Measurements from ENCODE around the gene CFAP99.
A peak's percentile ranks its signal among the peaks of the same experiment; 100 is the strongest.

Gene CFAP99

GRCh38 chr4:2478229-2478628 is 59.5 kb downstream of the CFAP99 start:
- no peak for DNase-seq

DNA sequence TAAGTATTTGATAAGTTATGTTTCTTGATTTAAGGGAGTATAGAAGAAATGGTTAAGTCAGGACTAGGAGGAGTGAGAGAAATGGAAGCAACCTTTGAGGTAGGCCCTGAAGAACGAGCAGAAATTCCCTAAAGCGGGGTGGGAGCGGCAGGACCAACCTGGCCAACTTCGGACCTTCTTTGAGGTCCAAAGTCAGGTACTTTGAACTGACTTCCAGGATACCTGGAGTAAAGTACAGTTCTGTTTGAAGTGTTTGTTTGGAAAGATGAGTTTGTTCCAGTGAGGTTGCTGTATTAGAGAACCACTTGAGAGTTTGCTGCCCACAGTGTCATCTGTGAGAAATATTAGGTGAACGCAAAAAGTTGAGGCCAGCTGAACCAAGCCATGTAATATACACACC is 61.9 kb downstream of the CFAP99 start:
- DNase-seq, result no peak

- no peak for DNase-seq
Observed at GRCh38 chr4:2482192-2482591, 63.4 kb downstream of the CFAP99 start.

DNA sequence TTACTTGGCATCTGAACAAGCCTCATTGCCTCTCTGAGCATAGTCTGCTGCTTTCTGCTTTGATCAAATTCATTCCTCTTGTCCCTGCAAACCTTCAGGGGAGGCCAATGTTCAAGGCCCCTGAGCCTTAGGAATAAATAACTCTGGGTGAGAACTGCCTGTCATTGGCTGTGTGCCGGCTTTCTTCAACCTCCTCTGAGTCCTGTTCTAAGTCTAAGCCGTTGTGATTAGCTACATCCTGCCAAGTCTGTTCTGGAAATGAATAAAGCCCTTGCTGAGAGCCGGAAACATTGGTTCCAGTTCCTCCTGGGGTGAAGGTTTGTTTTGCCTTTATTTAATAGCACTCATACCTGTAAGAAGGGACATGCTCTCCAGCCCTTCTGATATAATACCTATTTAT is 63.9 kb downstream of the CFAP99 start:
- DNase-seq, result no peak

GRCh38 chr4:2483237-2483636 is 64.5 kb downstream of the CFAP99 start:
- DNase-seq, result no peak

- no peak for DNase-seq
Observed at GRCh38 chr4:2484185-2484584, 65.4 kb downstream of the CFAP99 start.

- DNase-seq, result peak; percentile 77
Observed at GRCh38 chr4:2484993-2485392, 66.2 kb downstream of the CFAP99 start.

GRCh38 chr4:2485956-2486355 is 67.2 kb downstream of the CFAP99 start:
- no peak for DNase-seq

- no peak for DNase-seq
Observed at GRCh38 chr4:2486981-2487380, 68.2 kb downstream of the CFAP99 start.

- DNase-seq, result no peak
Observed at GRCh38 chr4:2487632-2488031, 68.9 kb downstream of the CFAP99 start.

GRCh38 chr4:2489081-2489805 is 70.5 kb downstream of the CFAP99 start:
- no peak for DNase-seq

GRCh38 chr4:2489841-2490552 is 71.2 kb downstream of the CFAP99 start:
- DNase-seq, result no peak

- no peak for DNase-seq
Observed at GRCh38 chr4:2492970-2493369, 74.2 kb downstream of the CFAP99 start.

- no peak for DNase-seq
Observed at GRCh38 chr4:2494992-2495391, 76.2 kb downstream of the CFAP99 start.

DNA sequence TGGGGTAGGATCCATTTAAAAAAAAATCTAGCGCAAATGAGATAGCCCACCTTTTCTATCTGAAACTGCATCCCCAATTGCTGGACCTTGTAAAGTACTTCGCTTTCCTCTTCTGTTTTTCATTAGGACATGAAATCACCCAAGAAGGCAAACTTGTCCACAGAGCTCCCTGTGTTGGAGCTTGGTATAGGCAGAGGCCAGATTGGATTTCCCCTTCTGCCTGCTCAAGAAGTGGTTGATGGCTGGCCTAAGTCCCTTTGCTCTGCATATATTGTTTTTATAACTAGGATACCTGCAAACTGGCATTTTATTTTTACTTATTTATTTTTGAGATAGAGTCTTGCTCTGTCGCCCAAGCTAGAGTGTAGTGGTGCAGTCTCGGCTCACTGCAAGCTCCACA is 78.6 kb downstream of the CFAP99 start:
- DNase-seq, result no peak

DNA sequence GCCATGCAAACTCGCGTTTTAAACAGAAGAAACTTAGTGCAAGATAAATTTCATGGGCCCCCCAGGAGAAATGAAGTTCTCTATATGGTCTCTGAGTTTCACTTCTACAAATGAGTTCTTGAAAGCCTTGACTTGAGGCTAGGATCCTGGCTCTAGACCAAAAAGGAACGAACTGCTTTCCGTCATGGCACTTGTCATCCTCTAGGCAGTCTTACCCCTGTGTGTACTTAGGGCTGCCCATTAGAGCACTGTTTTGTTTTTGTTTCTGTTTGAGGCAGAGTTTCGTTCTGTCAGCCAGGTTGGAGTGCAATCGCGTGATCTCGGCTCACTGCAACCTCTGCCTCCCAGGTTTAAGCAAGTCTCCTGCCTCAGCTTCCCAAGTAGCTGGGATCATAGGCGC is 79.2 kb downstream of the CFAP99 start:
- no peak for DNase-seq

- no peak for DNase-seq
Observed at GRCh38 chr4:2500547-2500946, 81.8 kb downstream of the CFAP99 start.

DNA sequence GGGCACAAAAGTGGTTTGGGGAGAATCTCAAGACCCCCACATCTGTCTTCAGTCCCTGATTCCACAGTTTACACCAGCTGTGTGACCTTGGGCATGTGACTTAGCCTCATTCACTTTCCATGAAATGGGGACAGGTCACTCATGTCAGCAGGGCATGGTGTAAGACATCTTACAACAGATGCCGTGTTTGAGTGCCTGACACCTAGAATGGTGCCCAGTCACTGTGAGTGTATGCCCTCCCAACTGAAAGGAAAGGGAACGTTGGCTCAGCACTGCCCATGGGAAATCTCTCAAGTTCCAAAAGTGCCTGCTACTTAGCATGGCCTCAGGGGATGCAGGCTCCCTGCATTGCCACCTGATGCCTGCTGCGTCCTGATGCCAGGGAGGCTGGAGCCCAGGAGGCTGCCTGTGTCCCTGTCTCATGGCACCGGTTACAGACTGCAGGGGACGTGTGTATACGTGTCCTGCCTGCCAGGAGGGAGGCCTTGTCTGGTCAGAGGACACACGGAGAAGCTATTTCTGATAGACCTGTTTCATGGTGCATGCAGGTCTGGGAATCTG is 82.4 kb downstream of the CFAP99 start:
- no peak for DNase-seq

DNA sequence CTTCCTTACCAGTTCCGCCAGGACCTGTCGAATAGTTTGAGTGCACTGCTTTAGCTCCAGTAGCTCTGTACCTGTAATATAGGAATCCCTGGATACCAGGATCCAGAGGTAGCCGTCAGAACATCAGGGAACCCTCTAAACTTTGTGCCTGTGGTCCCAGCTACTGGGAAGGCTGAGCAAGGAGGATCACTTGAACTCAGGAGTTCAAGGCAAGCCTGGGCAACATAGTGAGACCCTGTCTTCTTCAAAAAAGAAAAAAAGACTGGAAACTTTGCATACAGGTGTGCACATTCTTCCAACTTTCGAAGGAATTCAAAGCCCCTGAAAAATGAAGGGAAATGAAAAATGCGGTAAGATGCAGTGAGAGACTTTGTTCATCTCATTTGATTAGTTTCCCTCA is 85.1 kb downstream of the CFAP99 start:
- no peak for DNase-seq

DNA sequence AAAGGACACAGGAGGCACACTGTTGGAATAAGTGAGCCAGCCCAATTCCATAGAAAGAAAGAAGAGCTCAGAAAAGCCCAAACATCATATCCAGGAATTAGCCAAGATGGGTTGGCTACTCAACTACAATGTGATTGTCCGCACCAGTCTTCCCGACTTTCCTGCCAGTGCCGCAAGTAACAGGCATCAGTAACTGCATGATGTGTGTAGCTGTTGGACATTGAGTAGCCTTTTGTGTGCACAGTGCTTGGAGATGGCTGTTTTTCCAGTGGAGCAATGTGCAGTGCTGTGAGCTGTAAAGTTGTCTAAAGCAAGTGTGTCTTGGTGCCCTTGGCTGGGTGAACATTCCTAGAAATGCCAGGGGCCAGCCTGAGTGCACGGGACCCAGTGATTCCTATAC is 88.5 kb downstream of the CFAP99 start:
- DNase-seq, result no peak

GRCh38 chr4:2507855-2508254 is 89.1 kb downstream of the CFAP99 start:
- DNase-seq, result no peak

DNA sequence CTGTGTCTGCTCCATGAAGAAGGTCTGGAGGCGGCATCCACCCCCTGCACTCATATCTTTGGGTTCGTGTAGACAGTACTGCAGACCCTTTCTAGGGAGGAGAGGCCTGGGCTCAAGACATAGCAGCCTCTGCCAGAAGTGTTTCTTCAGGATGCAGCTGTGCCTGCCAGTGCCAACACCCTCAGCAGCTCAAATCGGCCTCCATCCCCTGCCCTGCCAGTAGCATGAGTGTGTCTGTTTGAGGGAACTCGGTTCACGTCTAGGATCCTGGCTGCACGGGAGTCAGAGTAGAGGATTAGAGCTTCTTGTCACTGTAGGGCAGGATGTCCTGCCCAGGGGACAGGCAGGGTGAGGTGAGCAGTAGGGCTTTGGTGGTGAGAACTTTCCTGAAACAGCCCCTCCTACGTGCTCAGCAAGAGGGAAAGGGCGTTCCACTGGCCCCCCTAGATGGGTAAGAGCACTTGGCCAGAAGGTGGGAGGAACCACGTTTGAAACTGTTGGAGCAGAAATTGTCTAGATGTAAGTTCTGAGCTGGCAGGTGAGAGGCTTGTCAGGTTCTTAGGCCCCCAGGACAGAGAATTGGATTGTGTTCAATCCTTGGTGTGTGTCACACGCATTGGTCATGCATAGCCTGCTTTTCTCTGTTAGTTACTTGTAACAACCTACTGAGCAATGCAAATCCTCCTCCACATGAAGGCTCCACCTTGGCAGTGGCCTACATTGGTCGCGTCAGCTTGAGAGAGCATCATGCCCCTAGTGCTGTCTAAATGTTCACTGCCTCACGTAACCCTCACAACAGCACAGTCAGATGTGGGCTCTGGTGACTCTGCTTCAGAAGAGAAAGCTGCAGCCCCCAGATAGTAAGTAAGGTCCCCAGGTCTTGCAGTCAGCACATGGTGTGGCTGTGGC is 91.8 kb downstream of the CFAP99 start:
- DNase-seq, result no peak

GRCh38 chr4:2511645-2512131 is 92.9 kb downstream of the CFAP99 start:
- DNase-seq, result no peak

Measured in right hindlimb (tissue), 1 donor.